ENCODE data around the gene MEI4.
A peak's percentile ranks its signal among the peaks of the same experiment; 100 is the strongest.

MEI4 gene

GRCh38 chr6:77906070-77906469 is 253.2 kb downstream of the MEI4 start:
- H3K27me3 ChIP-seq (ENCODE audit: insufficient read depth, low read length, poor library complexity, severe bottlenecking) = no peaks in the 10 kb centered on the region
- no peak overlapping the region for H3K9ac ChIP-seq (ENCODE audit: low read depth, low read length, poor library complexity, severe bottlenecking)
- H3K4me1 ChIP-seq (ENCODE audit: insufficient read depth, low read length, poor library complexity, severe bottlenecking) = no peaks in the 10 kb centered on the region
- H3K36me3 ChIP-seq (ENCODE audit: insufficient read depth, low read length) = no peaks in the 10 kb centered on the region
- no peak overlapping the region for H2AFZ ChIP-seq (ENCODE audit: low read length)
- no peaks in the 10 kb centered on the region for H4K20me1 ChIP-seq (ENCODE audit: insufficient read depth, low read length, poor library complexity, severe bottlenecking)
- no peaks in the 10 kb centered on the region for H3K9me2 ChIP-seq (replicated peaks; ENCODE audit: low read depth, low read length)
- no peaks in the 10 kb centered on the region for H3K79me2 ChIP-seq (ENCODE audit: insufficient read depth, low read length)
- no peaks in the 10 kb centered on the region for H3F3A ChIP-seq (ENCODE audit: low read depth)
- no peak overlapping the region for H3K4me2 ChIP-seq (ENCODE audit: low read depth, low read length, poor library complexity, severe bottlenecking)
- H3K4me3 ChIP-seq (ENCODE audit: low read length, poor library complexity, severe bottlenecking) = no peak overlapping the region
- TF ChIP-seq CTCF (conservative IDR thresholded peaks at IDR 0.05; ENCODE audit: low read length) (no peak), EZH2phosphoT487 (IDR thresholded peaks at IDR 0.05; ENCODE audit: borderline replicate concordance) (no peak)
- H3K9me3 ChIP-seq (ENCODE audit: insufficient read depth, low read depth, low read length) = no peaks in the 10 kb centered on the region

- Histone ChIP-seq H3F3A (ENCODE audit: low read depth) (no peaks in the 10 kb centered on the region), H3K4me2 (ENCODE audit: low read depth, low read length, poor library complexity, severe bottlenecking) (no peak overlapping the region), H2AFZ (ENCODE audit: low read length) (no peak overlapping the region), H4K20me1 (ENCODE audit: insufficient read depth, low read length, poor library complexity, severe bottlenecking) (no peaks in the 10 kb centered on the region), H3K4me1 (ENCODE audit: insufficient read depth, low read length, poor library complexity, severe bottlenecking) (no peaks in the 10 kb centered on the region), H3K9ac (ENCODE audit: low read depth, low read length, poor library complexity, severe bottlenecking) (no peak overlapping the region), H3K9me3 (ENCODE audit: insufficient read depth, low read depth, low read length) (no peaks in the 10 kb centered on the region), H3K27me3 (ENCODE audit: insufficient read depth, low read length, poor library complexity, severe bottlenecking) (no peaks in the 10 kb centered on the region), H3K36me3 (ENCODE audit: insufficient read depth, low read length) (no peaks in the 10 kb centered on the region), H3K9me2 (replicated peaks; ENCODE audit: low read depth, low read length) (no peaks in the 10 kb centered on the region), H3K4me3 (ENCODE audit: low read length, poor library complexity, severe bottlenecking) (no peak overlapping the region), H3K79me2 (ENCODE audit: insufficient read depth, low read length) (no peaks in the 10 kb centered on the region)
- TF ChIP-seq EZH2phosphoT487 (IDR thresholded peaks at IDR 0.05; ENCODE audit: borderline replicate concordance) = no peak
- TF ChIP-seq CTCF (conservative IDR thresholded peaks at IDR 0.05; ENCODE audit: low read length) = no peak
Observed at GRCh38 chr6:77910826-77911225, 258.0 kb downstream of the MEI4 start.

GRCh38 chr6:77926198-77926751 is 273.4 kb downstream of the MEI4 start:
- Histone ChIP-seq H3K9me2 (replicated peaks; ENCODE audit: low read depth, low read length) (no peaks in the 10 kb centered on the region), H2AFZ (ENCODE audit: low read length) (no peak overlapping the region), H3K9ac (ENCODE audit: low read depth, low read length, poor library complexity, severe bottlenecking) (no peak overlapping the region)

More at GRCh38 chr6:77926198-77926751, 273.4 kb downstream of the MEI4 start:
- Histone ChIP-seq H4K20me1 (ENCODE audit: insufficient read depth, low read length, poor library complexity, severe bottlenecking) (no peaks in the 10 kb centered on the region), H3K4me3 (ENCODE audit: low read length, poor library complexity, severe bottlenecking) (no peak overlapping the region), H3K4me2 (ENCODE audit: low read depth, low read length, poor library complexity, severe bottlenecking) (no peak overlapping the region), H3K27me3 (ENCODE audit: insufficient read depth, low read length, poor library complexity, severe bottlenecking) (no peaks in the 10 kb centered on the region), H3F3A (ENCODE audit: low read depth) (no peaks in the 10 kb centered on the region), H3K4me1 (ENCODE audit: insufficient read depth, low read length, poor library complexity, severe bottlenecking) (no peaks in the 10 kb centered on the region), H3K36me3 (ENCODE audit: insufficient read depth, low read length) (no peaks in the 10 kb centered on the region), H3K79me2 (ENCODE audit: insufficient read depth, low read length) (no peaks in the 10 kb centered on the region), H3K9me3 (ENCODE audit: insufficient read depth, low read depth, low read length) (no peaks in the 10 kb centered on the region)
- TF ChIP-seq CTCF (conservative IDR thresholded peaks at IDR 0.05; ENCODE audit: low read length) (0 out of 2 replicates have a peak, but pooled peaks have one; percentile 23), EZH2phosphoT487 (IDR thresholded peaks at IDR 0.05; ENCODE audit: borderline replicate concordance) (no peak)
